Measurements from ENCODE around the gene KIF1A. TPM values are rescaled to one million over a fixed set of nuclear protein-coding genes. Genes with fewer than 3 reads are reported as not detected.
A peak's percentile ranks its signal among the peaks of the same experiment; 100 is the strongest.

Gene KIF1A
- polyA plus RNA-seq, 4 donors, result 7.9 to 15.8 (median 12.5) TPM

DNA sequence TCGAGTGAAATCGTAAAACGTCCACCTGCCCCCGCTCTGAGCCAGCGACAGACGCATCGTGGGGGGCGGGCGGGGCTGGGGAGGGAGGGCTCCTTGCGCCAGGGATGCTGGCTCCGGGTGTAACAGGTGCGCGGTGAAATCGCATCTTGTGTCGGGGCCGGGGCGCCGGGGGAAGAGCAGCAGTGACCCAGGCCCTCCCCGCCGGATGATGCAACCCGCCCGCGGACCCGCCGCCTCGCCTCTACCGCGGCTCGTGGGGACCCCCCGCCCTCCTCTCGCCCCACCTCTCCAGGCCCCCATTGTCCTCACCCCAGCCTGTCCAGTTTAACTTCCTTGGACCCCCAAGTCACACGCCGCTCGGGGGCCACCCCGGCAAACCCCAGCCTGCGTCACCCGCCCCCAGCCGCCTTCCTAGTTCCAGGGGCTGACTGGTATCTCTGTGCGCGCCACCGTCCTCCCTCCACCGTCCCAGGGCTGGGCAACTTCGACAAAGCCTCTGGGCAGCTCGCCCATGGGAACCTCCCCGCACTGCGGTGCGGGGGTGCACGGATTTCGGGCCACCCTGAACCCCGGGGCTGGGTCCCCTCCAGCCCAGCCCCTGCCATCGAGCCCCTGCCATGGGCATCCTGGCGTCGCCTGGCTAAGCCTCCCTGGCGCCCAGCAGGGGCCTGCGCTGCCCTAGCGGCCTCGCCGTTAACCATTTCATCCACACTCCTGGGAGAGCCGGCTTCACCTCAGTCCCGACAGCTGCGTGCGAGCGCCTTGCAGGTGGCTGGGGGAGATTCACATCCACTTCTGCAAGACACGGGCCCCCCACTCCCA, 799 bp upstream of the KIF1A start:
- peak in 1 of 4 donors; percentile 6 for DNase-seq (ENCODE audit: low read depth in 4 of 4, low spot score in 2 of 4)

DNA sequence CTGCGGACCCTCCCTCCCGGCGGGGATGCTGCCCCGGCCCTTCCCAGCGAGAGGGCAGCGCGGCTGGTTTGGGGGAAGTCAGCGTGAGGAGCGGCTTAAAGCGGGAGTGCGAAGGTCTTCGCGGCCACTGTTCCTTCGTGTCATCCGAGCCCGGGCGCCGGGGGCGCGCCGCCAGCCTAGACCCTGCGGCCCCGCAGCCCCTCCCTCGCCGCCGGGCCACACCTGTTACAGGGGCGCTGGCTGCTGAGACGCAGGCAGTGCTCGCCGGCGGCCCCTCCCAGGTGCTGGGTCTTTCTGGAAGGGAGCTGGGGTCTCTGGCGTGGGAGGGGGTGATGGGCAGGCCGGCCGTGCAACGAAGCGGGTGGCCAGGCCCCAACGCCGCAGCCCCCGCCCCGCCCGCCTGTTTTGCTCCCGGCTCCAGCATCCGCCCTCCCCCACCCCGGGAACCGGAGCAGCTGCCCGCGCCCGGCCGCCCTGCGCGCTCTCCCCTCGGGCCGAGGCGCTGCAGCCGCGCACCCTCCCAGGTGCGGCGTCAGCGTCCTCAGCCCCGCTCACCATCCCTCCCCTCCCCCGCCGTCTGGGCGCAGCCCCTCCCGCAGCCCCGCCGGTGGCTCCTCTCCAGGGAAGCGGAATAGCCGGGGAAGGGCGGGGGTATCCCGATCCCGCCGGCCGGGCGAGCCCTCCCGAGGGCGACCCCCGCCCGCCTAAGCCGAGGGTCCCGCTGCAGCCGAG, 727 bp downstream of the KIF1A start:
- peak in 1 of 4 donors; percentile 9 for DNase-seq (ENCODE audit: low read depth in 4 of 4, low spot score in 2 of 4)

DNA sequence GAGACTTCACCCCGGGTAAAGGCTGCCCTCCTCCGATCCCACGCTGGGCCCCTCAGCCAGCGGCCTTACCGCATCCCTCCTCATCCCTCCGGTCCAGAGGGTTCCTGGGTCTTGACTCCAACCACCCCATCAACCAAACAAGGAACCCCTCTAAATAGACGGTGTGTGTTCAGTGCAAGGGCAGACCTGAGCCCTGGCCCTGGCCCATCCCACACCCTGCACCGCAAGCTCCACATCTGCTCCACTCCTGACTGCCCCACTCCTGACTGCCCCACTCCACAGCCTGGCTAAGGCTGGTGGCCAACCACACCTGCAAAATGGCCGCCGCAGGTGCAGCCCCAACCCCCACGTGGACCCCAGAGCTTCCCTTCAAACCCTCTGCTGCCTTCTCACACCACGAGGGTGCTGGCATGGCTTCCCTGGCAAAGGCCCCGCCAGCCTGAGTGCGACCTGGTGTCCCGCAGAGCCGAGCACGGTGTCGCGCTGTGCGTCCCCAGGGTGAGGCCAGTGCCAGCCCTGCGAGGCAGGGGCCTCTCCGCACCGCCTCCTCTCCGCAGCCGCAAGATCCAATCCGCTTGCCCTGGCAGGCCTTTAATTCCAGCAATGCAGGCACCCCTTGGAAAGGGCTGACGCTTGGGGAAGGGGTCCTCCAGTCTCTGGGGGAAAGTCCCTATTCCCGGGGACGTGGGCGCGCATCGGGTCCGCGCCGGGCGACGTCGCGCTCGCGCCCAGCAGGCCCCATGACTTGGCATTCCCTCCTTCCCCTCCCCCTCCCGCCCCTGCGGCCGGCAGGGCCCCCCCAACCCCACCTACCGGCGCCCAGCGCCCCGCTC, 1.5 kb downstream of the KIF1A start:
- DNase-seq (ENCODE audit: low read depth in 4 of 4, low spot score in 2 of 4), result no peak

DNA sequence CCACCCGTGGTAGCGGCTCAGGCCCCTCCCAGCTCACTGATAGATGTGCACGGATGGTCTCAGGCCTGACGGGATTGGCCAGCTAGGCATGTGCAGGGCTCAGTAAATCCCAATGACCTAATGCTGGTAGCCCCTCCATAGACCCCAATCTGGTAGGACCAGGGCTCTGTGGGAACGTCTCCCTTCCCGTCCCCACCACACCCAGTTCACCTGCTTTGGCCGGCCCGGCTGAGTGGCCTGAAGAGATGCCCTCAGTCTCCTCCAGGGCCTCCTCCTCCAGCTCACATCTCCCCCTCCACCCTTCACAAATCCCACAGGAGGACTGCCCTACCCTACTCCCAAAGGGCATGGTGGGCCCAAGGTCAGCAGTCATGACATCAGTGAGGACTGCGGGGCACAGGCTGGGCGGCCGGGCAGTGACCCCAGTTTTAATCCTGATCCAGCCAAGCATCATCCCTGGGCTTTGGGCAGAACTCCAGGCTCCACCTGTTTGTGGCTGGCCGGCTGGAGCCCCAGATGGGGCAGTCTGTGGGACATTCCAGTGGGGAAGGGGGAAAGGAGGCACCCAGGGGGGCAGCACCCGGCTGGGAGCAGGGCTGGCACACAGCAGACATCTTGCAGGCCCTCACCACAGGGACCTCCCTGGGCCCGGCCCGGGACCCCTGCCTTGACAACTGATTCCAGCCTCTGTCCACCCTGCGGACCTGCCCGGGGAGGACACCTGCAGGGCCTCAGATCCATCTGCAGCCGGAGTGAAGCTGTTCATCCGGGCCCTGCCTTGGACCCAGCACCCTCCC, 2.3 kb downstream of the KIF1A start:
- no peak for DNase-seq (ENCODE audit: low read depth in 4 of 4, low spot score in 2 of 4)

DNA sequence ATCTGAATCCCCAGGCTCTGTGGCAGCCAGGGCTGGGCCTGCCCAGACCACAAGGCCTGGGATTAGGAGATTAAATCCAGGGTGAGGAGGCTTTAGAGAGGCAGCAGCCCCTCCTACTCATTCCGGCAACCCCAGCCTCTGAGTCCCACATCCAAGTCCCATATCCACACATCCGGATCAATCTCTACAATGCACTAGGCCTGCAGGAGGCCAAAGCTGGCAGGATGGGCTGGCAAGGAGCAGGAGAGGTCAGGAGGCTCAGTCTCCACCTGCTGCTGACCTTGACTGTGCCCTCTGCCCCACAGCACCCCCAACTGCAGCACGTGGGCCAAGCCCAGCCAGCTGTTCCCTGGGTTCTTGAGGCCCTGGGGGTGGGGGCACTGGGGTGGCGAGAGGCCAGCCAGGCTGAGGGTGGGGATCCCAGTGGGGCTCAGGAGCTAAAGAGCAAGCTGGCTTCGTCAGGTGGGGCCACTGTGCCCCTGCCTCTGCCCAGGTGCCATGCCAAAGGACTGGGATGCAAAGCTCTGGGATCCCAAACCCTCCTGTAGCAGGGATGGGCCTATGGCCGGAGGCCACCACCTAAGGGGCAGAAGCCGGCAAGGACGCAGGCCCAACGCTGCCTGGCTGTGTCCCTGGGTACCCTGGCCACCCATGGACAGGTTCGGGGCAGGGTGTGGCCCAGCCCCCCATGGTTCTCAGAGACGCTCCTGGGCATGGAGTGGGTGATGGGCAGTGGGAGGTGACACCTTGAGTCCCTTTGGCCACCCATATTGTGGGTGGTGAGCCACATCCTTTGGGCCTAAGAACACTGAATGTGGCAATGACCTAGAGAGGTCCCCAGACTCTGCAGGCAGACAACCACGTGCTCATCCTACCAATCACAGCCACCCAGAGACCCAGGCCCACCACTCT, 3.2 kb downstream of the KIF1A start:
- no peak for DNase-seq (ENCODE audit: low read depth in 4 of 4, low spot score in 2 of 4)

DNA sequence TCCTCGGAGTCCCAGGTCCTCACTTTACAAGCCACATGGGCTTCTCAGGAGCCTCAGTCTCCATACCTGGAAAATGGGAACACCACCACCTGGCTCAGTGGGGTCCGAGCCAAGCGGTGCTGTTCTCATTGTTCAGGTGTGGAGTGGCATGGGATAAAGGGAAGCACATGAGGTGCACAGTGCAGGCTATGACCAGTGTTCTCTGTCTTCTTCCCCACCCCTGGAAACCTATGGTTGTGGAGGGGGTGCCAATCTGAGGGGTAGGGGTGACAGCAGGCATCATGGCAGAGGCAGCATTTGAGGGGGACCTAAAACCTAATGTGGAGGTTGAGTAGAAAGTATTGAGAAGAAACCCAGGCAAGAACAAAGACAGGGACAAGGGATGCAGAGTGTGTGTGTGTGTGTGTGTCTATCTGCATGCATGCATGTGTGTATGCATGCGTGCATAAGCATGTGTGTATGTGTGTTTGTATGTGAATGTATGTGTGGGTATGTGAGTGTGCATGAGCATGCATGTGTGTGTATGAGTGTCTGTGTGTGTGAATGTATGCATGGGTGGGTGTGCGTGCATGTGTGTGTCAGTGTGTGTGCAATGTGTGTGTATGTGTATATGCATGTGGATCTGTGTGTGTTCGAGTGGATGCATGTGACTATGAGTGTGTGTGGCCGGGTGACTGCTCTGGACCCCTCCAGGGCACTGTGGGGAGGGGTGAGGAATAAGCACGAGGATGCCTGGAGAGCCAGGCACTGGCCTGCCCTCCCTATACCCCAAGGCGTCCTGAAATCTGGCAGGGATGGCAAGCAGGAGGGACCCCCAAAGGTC, 4.0 kb downstream of the KIF1A start:
- DNase-seq (ENCODE audit: low read depth in 4 of 4, low spot score in 2 of 4), result no peak

DNA sequence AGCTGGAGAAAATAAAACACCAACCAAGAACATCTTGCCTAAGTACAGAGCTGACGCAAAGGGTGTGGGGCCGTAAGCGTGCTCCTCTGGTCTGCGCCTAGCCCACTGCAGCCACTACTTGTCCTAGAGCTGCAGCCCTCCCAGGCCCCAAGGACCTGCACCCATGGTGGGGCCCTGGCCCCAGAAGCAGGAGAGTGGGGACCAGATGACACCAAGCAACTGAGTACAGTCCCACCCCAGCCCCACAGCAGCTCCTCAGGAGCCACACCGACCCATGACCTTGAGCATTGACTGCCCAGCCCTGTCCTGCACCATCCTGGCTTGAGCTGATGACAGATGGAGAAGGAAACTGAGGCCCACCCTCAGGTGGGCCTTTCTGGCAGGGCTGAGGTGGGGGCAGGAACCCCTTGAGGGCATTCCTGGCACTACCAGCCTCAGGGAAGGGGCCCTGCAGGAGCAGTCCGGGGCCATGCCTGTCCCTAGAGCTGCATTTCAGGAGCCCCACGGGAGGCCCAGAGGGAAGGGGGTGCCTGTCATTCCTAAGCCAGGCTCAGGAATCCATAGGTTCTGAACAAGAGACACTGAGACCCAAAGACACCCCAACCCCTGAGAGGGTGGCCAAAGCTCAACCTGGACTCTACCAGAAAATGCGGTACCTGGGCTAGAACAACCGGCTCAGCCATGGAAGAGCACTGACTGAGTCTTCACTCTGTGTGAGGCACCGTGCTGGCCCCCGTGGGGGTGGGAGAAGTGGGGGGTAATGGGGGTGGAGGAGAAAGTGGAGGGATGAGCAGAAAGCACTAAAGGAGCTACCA, 4.9 kb downstream of the KIF1A start:
- DNase-seq (ENCODE audit: low read depth in 4 of 4, low spot score in 2 of 4), result no peak

DNA sequence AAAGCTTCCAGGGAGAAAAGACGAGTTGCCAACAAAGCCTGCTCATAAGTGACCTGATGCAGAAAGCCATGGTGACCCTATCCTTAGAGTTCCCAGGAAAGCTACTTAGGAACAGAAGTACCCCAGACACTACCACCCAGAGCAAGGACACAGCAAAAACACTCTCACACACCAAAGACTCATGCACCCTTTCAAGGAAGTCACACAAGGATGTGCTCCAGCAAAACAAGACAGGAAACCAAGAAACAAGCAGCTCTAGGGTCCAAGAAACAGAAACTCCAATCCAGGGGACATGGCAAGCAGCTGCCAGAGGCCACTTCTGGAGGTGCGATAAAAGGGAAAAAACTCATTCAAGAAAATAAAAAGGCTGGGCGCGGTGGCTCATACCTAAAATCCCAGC, 5.7 kb downstream of the KIF1A start:
- no peak for DNase-seq (ENCODE audit: low read depth in 4 of 4, low spot score in 2 of 4)

DNA sequence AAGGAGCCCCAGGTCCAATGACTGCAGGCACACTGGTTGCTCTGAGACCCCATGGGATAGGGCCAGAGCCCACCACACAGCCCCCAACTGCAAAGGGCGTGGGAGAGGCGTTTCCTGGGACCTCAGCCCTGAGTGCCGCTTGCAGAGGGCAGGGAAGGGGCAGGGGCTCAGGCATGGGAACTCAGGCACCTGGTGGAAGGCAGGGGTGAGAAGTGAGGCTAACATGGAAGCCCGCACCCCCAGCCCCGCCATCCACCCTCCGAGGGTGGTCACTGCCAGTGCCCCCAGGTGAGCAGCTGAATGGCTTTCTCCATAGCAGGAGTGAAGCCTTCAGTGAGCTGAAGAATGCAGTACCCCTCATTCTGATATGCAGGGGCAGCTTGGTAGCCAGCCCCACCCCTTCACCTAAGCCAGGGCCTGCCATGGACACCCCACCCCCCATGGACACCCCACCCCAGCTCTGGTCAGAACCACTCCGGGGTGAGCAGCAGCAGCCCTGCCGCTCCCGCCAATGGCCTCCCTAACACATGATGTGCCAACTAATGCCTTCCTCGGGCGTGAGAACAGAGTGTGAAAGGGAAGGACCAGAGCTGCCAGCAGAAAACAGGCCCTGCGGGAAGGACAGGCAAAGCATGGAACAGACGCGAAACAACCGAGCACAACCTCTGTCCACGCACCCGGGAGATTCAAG, 6.6 kb downstream of the KIF1A start:
- no peak for DNase-seq (ENCODE audit: low read depth in 4 of 4, low spot score in 2 of 4)

DNA sequence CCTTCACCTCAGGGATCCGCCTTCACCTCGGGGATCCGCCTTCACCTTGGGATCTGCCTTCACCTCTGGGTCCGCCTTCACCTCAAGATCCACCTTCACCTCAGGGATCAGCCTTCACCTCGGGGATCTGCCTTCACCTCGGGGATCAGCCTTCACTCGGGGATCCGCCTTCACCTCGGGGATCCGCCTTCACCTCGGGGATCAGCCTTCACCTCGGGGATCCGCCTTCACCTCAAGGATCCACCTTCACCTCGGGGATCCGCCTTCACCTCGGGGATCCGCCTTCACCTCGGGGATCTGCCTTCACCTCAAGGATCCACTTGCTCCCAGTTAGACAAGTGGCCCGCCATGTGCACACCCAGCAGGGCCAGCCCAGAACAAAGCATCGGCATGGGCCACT, 7.3 kb downstream of the KIF1A start:
- DNase-seq (ENCODE audit: low read depth in 4 of 4, low spot score in 2 of 4), result no peak

DNA sequence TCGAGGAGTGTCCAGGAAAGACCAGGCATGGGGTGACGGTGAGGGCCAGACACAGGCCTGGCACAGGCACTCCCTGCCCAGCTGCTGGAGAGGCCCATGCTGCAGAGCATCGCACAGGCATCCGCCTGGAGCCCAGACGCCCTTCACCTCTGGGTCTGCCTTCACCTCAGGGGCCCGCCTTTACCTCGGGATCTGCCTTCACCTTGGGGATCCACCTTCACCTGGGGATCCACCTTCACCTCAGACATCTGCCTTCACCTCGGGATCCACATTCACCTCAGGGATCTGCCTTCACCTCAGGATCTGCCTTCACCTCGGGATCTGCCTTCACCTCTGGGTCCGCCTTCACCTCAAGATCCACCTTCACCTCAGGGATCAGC, 7.7 kb downstream of the KIF1A start:
- no peak for DNase-seq (ENCODE audit: low read depth in 4 of 4, low spot score in 2 of 4)

DNA sequence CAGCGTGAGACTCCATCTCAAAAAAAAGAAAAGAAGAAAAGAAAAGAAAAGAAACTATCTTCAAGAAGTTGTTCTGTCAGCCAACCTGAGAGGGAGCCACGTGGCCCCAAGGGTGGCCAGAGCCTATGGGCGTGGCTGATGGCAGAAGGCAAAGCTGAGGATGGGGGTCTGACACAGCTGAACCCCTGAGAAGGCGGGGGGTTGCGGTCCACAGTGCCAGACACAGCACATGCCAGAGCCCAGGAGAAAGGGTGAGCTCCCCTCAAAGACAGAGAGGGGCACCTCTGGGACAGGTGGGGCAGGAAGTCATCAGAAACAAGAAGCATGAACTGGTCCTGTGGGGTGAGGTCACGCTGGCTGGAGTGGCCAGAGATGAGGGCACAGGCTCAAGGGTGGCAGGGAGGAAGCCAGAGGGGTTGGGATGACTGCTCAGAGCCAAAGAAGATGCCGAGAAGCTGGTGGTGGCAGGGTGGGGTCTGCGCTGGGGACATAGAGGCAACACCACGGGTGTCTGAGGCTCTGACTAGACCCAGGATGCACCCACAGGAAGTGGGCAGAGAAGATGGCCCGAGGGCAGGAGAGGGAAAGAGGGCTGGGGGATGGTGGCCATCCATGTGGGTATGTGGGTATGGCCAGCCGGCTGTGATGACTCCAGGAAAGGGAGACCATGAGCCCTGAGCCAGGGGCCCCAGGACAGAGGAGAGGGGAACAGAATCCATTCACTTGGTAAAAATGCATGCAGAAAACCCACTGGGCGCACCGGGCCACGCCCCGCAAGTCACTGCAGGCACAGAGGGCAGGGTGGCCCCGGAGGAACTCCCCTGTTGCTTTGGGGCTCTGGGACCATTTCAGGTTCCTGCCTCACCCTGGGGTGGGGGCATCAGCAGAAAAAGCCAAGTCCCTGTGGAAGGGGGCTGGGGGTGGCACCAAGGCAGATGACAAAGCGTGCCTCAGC, 8.4 kb downstream of the KIF1A start:
- no peak for DNase-seq (ENCODE audit: low read depth in 4 of 4, low spot score in 2 of 4)

DNA sequence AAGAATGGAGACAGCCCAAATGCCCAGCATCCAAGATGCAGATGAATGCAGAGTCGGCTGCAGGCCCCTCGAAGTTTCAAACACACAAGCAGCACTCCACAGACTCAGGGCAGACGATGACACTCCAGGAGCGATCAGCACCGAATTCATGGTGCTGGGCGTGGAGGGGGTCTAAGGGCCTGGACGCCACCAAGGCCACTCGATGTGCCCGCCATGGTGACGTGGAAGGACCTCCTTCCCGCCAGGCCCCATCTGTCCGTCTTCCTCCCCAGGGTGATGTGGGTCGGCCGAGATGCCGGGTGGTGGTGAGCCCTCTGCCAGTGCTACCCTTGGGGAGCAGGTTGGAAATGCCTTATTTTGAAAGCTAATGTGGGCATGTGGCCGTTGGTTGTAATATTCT, 9.4 kb downstream of the KIF1A start:
- DNase-seq (ENCODE audit: low read depth in 4 of 4, low spot score in 2 of 4), result no peak

DNA sequence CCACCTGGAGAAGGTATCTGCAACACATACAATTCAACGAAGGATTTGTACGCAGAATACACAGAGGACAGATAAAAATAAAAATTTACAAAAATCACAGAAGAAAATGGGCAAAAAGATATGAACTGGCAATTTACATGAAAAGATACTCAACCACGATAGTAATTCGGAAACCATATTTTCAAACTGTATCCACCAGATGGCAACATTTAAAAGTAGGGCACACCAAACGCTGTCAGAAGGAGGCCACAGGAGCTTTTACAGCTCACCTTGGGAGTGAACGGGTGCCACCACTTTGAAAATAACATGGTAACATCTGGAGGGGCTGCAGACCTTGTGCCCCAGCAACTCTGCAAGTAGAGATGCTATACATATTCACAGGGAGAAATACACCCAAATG, 9.8 kb downstream of the KIF1A start:
- DNase-seq (ENCODE audit: low read depth in 4 of 4, low spot score in 2 of 4), result no peak

DNA sequence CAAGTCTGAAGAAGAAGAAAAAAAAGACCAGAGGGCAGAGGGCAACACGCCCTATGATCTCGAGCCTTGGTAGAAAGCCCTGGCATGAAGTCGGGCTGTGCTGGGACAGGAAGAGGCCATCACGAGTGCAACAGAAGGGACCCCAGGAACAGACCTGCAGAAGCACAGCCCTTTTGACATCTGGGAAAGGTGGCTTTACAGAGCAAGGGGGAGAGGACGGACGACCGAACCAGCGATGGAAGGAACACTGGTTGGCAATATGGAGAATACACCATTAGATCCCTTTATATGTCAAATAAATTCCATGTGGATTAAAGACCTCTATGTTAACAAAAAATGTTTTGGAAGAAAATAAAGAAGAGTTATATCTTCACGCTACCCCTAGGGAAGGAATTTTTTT, 10.7 kb downstream of the KIF1A start:
- no peak for DNase-seq (ENCODE audit: low read depth in 4 of 4, low spot score in 2 of 4)

DNA sequence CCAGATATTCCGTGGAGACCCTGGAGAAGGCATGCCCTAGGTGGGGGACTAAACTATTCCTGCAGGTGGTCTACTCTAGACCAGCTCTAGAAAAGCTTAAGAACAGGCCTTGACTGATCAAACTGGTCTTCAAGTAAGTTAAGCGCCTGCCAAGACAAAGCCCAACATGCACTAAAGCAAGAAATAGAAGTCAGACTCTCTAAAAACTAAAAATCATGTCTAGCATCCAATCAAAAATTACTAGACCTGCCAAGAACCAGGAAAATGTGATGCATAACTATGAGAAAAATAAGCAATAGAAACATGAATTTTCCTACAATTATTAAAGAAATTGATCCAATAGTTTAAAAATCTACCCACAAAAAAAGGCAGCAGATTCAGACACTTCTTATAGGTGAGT, 13.6 kb downstream of the KIF1A start:
- no peak for DNase-seq (ENCODE audit: low read depth in 4 of 4, low spot score in 2 of 4)

All from left renal cortex interstitium (tissue), 4 donors.